Measurements from ENCODE around the gene MDFIC. TPM values are rescaled to one million over a fixed set of nuclear protein-coding genes. Genes with fewer than 3 reads are reported as not detected.

MDFIC gene
- total RNA-seq, 1 experiment from 2014 or later, result 13.0 TPM

DNA sequence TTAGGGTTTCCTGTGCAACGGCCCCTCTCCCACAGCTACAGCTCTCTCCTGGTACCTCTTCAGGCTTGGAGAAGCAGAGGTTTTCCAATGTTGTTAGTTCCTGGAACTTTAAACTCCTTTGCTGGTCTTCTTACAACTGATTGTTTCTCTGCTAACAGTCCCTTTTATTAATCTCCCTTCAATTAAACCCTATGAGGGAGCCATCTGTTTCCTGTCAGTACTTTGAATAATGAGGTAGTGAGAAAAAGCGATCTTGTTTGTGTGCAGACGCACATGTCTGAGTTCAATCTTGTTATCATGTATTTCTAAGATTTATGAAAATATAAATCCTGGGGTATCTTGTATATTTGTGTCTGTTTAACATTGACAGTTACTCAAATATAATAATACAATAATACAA is 102.4 kb downstream of the MDFIC start:
- no peak overlapping the region for H3K27ac Mint-ChIP-seq (ENCODE audit: unreplicated experiment)
- H3K27me3 Mint-ChIP-seq (ENCODE audit: unreplicated experiment), result no peaks in the 10 kb centered on the region
- BruUV-seq (replicated peaks), result no TSS peak
- TF ChIP-seq, protein P1, sequence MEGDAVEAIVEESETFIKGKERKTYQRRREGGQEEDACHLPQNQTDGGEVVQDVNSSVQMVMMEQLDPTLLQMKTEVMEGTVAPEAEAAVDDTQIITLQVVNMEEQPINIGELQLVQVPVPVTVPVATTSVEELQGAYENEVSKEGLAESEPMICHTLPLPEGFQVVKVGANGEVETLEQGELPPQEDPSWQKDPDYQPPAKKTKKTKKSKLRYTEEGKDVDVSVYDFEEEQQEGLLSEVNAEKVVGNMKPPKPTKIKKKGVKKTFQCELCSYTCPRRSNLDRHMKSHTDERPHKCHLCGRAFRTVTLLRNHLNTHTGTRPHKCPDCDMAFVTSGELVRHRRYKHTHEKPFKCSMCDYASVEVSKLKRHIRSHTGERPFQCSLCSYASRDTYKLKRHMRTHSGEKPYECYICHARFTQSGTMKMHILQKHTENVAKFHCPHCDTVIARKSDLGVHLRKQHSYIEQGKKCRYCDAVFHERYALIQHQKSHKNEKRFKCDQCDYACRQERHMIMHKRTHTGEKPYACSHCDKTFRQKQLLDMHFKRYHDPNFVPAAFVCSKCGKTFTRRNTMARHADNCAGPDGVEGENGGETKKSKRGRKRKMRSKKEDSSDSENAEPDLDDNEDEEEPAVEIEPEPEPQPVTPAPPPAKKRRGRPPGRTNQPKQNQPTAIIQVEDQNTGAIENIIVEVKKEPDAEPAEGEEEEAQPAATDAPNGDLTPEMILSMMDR (IDR thresholded peaks at IDR 0.05; ENCODE audit: unreplicated experiment), result no peak
- no peaks in the 10 kb centered on the region for H3K4me1 Mint-ChIP-seq (ENCODE audit: low read depth, unreplicated experiment)
- H3K4me3 Mint-ChIP-seq (ENCODE audit: low read depth, unreplicated experiment), result no peak overlapping the region
- CTCF ChIA-PET, result no interaction called here
- no peaks in the 10 kb centered on the region for H3K9me3 Mint-ChIP-seq (ENCODE audit: low read depth, unreplicated experiment)
- intact Hi-C loops (cut with micrococcal nuclease; ENCODE audit: unreplicated experiment), result no loop called here
- H3K36me3 Mint-ChIP-seq (ENCODE audit: insufficient read depth, unreplicated experiment), result no peaks in the 10 kb centered on the region
- DNase-seq, result no peak

DNA sequence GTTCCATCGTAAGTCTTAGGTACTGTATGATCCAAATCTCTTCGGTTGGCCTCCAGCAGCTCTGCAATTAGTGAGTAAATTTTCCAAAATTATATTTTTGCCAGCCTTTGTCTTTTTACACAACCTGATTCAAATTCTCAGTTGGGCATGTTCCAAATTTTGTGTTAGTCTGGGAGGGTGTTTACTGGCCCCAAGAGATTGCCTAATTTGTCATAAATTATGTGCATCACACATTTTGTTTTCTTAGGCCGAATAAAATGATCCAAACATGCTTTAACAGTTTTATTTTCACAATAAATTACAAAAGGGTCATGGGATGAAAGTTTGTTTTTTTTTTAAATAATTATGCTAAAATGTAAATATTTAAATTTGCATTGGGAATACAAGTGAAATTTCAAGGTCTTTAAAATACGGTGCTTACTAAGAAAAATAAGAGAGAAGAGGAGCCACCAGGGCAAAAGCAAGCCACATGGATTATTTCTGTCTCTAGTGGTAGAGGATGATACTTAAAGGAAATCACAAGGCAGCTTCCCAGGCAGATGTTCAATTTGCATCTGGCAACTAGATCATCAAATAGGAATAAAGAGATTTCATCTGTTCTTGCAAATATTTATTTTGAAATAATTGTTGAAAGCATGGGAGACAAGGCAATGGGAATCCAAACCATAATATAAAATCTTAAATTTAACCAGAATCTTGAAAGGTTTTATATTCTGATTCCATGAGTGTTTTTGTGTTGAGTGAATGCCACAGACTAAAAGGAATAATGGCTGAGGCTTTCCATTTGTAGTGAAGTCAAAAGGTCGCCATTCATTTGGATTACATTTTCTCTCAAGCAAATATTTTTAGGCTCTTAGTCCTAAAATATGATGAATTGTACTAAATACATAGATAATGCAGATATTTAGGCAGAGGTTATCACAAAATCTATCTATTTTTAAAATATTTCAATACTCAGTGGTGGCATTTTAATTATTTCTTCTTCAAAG is 111.1 kb downstream of the MDFIC start:
- H3K36me3 Mint-ChIP-seq (ENCODE audit: insufficient read depth, unreplicated experiment), result no peaks in the 10 kb centered on the region
- H3K9me3 Mint-ChIP-seq (ENCODE audit: low read depth, unreplicated experiment), result no peaks in the 10 kb centered on the region
- CTCF ChIA-PET, result no interaction called here
- H3K27ac Mint-ChIP-seq (ENCODE audit: unreplicated experiment), result no peak overlapping the region
- DNase-seq, result no peak
- no peak overlapping the region for H3K4me3 Mint-ChIP-seq (ENCODE audit: low read depth, unreplicated experiment)
- BruUV-seq (replicated peaks), result no TSS peak
- intact Hi-C loops (cut with micrococcal nuclease; ENCODE audit: unreplicated experiment), result no loop called here
- TF ChIP-seq, protein P1 (IDR thresholded peaks at IDR 0.05; ENCODE audit: unreplicated experiment), result no peak
- no peaks in the 10 kb centered on the region for H3K27me3 Mint-ChIP-seq (ENCODE audit: unreplicated experiment)
- peaks cover 12% of the 10 kb centered on the region for H3K4me1 Mint-ChIP-seq (ENCODE audit: low read depth, unreplicated experiment)

DNA sequence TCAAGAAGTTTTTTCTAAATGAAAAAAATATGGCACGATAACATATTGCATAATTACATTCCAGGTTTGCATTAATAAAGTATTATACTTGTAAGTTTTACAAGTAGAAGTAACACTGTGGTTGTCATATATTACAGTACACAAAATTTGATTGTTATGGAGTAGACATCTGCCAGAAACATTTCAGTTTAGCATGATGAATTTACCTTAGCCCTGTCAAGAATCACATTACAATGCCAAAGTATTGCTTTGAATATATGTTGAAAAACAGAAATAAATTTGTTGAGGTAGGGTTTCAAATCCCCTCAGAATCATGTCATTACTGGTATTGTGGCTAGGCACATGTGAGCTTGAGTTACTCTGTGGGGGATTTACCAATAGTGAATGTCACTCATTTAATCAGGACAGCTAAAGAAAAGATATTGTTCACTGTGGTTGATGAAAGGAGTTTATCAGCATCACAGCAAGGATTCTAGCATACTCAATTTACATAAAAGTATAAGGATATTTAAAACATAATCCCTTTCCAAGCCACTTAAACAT is 112.1 kb downstream of the MDFIC start:
- TF ChIP-seq, protein P1 (IDR thresholded peaks at IDR 0.05; ENCODE audit: unreplicated experiment), result no peak
- BruUV-seq (replicated peaks), result no TSS peak

DNA sequence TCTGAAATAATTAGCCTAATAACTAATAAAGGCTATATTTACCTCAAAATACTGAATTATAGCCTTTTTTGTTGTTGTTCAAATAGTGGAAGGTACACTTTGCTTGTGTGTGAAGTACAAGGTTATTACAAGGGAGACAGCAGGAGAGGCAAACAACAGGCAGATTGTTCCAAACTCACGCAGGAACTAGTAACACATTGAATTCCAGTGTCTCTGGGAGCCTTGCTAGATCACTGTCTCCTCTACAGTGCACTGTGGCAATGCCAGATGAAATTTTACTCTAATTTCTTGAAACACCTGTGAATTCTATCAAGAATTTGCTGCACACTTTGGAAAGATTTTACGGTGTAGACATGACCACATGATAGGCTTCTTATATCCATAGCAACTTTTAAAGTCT is 112.6 kb downstream of the MDFIC start:
- no peak overlapping the region for H3K27ac Mint-ChIP-seq (ENCODE audit: unreplicated experiment)
- H3K4me3 Mint-ChIP-seq (ENCODE audit: low read depth, unreplicated experiment), result no peak overlapping the region
- peaks cover 17% of the 10 kb centered on the region for H3K4me1 Mint-ChIP-seq (ENCODE audit: low read depth, unreplicated experiment)
- CTCF ChIA-PET, result no interaction called here
- TF ChIP-seq, protein P1 (IDR thresholded peaks at IDR 0.05; ENCODE audit: unreplicated experiment), result no peak
- intact Hi-C loops (cut with micrococcal nuclease; ENCODE audit: unreplicated experiment), result no loop called here
- no peaks in the 10 kb centered on the region for H3K36me3 Mint-ChIP-seq (ENCODE audit: insufficient read depth, unreplicated experiment)
- H3K27me3 Mint-ChIP-seq (ENCODE audit: unreplicated experiment), result no peaks in the 10 kb centered on the region
- no peak for DNase-seq
- no peaks in the 10 kb centered on the region for H3K9me3 Mint-ChIP-seq (ENCODE audit: low read depth, unreplicated experiment)
- BruUV-seq (replicated peaks), result no TSS peak

More for the DNA sequence above, 112.1 kb downstream of the MDFIC start:
- no peaks in the 10 kb centered on the region for H3K9me3 Mint-ChIP-seq (ENCODE audit: low read depth, unreplicated experiment)
- H3K4me1 Mint-ChIP-seq (ENCODE audit: low read depth, unreplicated experiment), result peaks cover 17% of the 10 kb centered on the region
- intact Hi-C loops (cut with micrococcal nuclease; ENCODE audit: unreplicated experiment), result no loop called here
- H3K4me3 Mint-ChIP-seq (ENCODE audit: low read depth, unreplicated experiment), result no peak overlapping the region
- no peak for DNase-seq
- H3K36me3 Mint-ChIP-seq (ENCODE audit: insufficient read depth, unreplicated experiment), result no peaks in the 10 kb centered on the region
- no peak overlapping the region for H3K27ac Mint-ChIP-seq (ENCODE audit: unreplicated experiment)
- no peaks in the 10 kb centered on the region for H3K27me3 Mint-ChIP-seq (ENCODE audit: unreplicated experiment)
- CTCF ChIA-PET, result no interaction called here
